ENCODE data around the gene TRIM71.

TRIM71 gene

DNA sequence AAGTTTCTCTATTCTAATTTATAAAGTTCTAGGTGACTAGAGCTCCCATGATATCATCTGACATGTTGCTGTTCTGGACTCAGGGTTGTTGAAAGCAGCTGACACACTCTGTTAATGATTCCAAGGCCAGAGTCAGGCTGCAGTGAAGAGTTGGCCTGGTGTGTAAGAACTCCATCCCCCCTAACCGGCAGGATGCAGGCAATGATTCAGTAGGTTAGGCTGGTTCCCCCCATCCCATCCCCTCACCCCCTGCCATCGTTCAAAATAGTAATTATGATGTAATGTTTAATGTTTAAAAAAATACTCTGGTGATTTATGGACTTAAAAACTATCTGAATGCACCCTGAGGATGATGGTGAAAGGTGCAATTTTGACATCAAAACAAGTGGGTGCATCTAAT is 4.6 kb upstream of the TRIM71 start:
- Histone ChIP-seq H3K4me3 (ENCODE audit: low read length) (no peak overlapping the region), H3K4me1 (ENCODE audit: control insufficient read depth, insufficient read depth, low read length) (no peaks in the 10 kb centered on the region), H3K9ac (ENCODE audit: low read length) (no peak overlapping the region), H3K27ac (ENCODE audit: low read depth, low read length) (no peak overlapping the region), H3K36me3 (ENCODE audit: control insufficient read depth, insufficient read depth, low read length) (no peaks in the 10 kb centered on the region), H3K27me3 (ENCODE audit: control insufficient read depth, insufficient read depth, low read length) (peaks cover 13% of the 10 kb centered on the region)

DNA sequence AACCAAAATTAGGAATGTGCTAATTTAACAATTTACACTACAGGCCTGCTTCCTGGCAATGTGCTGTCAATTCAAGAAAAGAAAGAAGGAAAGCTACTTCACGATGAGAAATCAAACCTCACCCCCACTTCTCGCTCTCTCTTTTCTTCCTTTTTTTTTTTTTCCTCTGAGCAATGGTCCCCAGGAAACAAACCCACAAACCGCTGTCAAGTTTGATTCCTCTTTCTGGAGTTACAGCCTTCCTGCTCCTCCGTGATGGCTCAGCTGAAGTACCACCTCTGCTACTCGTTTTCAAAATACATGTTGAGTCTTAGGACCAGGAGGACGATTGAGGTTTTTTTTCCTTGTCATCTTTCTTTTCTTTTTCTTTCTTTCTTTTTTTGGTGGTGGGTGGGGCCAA is 3.4 kb upstream of the TRIM71 start:
- Histone ChIP-seq H3K4me1 (ENCODE audit: control insufficient read depth, insufficient read depth, low read length) (no peaks in the 10 kb centered on the region), H3K4me3 (ENCODE audit: low read length) (no peak overlapping the region), H3K9ac (ENCODE audit: low read length) (no peak overlapping the region), H3K27ac (ENCODE audit: low read depth, low read length) (no peak overlapping the region), H3K36me3 (ENCODE audit: control insufficient read depth, insufficient read depth, low read length) (no peaks in the 10 kb centered on the region), H3K27me3 (ENCODE audit: control insufficient read depth, insufficient read depth, low read length) (peaks cover 25% of the 10 kb centered on the region)

DNA sequence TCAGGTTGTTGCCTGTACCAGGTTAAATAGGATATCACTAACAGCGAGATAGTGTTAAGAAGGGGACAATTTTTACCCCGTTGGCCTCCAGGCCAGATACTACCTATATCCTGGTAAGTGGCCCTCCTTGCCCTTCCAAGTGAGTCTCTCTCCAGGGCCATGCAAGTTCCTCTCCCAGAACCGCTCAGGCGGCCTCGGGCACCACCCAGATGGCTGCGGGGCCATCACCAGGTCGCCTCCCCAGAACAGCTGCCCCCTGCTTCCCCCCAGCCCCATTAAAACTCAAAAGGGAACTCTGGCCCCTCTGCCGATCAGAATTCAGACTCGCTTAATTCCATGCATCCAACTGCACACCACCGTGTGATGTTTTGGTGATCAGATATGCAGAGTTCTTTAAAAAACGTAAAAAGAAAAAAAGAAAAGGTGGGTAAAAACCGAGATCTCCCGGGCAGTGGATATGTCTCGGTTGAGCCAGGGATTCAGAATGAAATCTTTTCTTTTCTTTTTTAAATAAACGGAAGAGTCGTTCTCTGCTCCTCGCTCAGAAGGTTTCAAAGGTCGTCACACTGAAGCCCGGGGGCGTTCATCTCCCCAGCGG is 1.9 kb upstream of the TRIM71 start:
- Histone ChIP-seq H3K4me1 (ENCODE audit: control insufficient read depth, insufficient read depth, low read length) (no peaks in the 10 kb centered on the region), H3K9ac (ENCODE audit: low read length) (no peak overlapping the region), H3K4me3 (ENCODE audit: low read length) (no peak overlapping the region), H3K36me3 (ENCODE audit: control insufficient read depth, insufficient read depth, low read length) (no peaks in the 10 kb centered on the region), H3K27me3 (ENCODE audit: control insufficient read depth, insufficient read depth, low read length) (peaks cover 33% of the 10 kb centered on the region), H3K27ac (ENCODE audit: low read depth, low read length) (no peak overlapping the region)

DNA sequence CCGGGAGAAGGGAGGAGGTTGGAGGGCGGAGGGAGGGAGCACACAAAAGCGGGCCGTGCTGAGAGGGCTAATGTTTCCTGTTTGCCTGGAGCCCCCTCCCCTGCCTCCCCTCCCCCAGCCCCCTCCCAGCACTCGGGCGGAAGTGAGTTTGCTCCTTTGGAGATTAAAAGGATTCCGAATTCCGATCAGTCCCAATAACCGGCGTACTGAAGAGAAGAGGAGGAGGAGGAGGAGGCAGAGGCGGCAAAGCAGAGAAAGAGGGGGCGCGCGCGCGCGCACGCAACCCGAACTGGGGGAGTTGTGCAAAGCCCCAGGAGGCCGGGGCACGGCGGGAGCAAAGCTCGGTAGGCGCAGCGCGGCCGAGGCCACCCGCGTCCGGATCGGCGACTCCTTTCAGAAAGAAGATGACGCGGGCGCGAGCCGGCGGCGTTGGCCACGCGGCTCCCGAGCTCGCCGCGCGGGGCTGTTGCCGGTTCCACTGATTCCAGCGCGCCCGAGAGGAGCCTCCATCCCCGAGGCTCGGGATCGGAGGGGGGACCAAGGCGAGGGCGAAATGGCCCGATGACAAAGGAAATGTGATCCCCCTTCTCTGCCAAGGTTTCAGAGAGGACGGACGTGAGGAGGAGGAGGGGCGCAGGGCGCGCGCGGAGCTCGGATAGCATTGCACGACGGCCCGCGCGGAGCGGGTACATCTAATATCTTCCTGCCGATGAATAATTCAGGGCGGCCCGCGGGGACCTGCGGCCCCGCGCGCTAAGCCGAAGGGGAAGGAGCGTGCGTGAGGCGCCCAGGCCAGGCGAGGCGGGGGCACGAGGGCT is 1.1 kb upstream of the TRIM71 start:
- Histone ChIP-seq H3K36me3 (ENCODE audit: control insufficient read depth, insufficient read depth, low read length) (no peaks in the 10 kb centered on the region), H3K9ac (ENCODE audit: low read length) (no peak overlapping the region), H3K27ac (ENCODE audit: low read depth, low read length) (no peak overlapping the region), H3K4me1 (ENCODE audit: control insufficient read depth, insufficient read depth, low read length) (no peaks in the 10 kb centered on the region), H3K27me3 (ENCODE audit: control insufficient read depth, insufficient read depth, low read length) (peaks cover 33% of the 10 kb centered on the region), H3K4me3 (ENCODE audit: low read length) (peak overlapping the region; percentile 44)

DNA sequence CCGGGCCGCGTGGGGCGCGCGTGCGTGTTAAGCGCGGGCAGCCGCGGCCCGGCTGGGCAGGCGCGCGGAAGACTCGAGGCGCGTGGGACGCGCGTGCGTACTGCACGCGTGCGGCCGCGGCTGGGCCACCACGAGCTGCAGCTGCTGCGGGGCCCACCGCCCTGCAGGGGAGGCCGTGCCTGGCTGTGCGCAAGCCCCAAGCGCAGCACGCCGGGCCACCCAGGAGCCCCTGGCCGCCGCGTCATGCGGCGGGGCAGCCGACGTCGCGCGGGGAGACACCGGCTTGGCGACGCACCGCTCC is 590 bp upstream of the TRIM71 start:
- H3K4me3 ChIP-seq (ENCODE audit: low read length), result peak overlapping the region; percentile 44
- H3K4me1 ChIP-seq (ENCODE audit: control insufficient read depth, insufficient read depth, low read length), result no peaks in the 10 kb centered on the region
- H3K36me3 ChIP-seq (ENCODE audit: control insufficient read depth, insufficient read depth, low read length), result no peaks in the 10 kb centered on the region
- H3K27ac ChIP-seq (ENCODE audit: low read depth, low read length), result no peak overlapping the region
- peaks cover 38% of the 10 kb centered on the region for H3K27me3 ChIP-seq (ENCODE audit: control insufficient read depth, insufficient read depth, low read length)
- H3K9ac ChIP-seq (ENCODE audit: low read length), result no peak overlapping the region

DNA sequence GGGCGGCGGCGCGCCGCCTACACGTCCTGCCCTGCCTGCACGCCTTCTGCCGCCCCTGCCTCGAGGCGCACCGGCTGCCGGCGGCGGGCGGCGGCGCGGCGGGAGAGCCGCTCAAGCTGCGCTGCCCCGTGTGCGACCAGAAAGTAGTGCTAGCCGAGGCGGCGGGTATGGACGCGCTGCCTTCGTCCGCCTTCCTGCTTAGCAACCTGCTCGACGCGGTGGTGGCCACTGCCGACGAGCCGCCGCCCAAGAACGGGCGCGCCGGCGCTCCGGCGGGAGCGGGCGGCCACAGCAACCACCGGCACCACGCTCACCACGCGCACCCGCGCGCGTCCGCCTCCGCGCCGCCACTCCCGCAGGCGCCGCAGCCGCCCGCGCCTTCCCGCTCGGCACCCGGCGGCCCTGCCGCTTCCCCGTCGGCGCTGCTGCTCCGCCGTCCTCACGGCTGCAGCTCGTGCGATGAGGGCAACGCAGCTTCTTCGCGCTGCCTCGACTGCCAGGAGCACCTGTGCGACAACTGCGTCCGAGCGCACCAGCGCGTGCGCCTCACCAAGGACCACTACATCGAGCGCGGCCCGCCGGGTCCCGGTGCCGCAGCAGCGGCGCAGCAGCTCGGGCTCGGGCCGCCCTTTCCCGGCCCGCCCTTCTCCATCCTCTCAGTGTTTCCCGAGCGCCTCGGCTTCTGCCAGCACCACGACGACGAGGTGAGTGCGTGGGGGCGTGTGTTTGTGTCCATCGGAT is 602 bp downstream of the TRIM71 start:
- H3K27me3 ChIP-seq (ENCODE audit: control insufficient read depth, insufficient read depth, low read length), result peaks cover 40% of the 10 kb centered on the region
- no peak overlapping the region for H3K27ac ChIP-seq (ENCODE audit: low read depth, low read length)
- H3K9ac ChIP-seq (ENCODE audit: low read length), result no peak overlapping the region
- H3K4me3 ChIP-seq (ENCODE audit: low read length), result peak overlapping the region; percentile 21
- H3K36me3 ChIP-seq (ENCODE audit: control insufficient read depth, insufficient read depth, low read length), result no peaks in the 10 kb centered on the region
- no peaks in the 10 kb centered on the region for H3K4me1 ChIP-seq (ENCODE audit: control insufficient read depth, insufficient read depth, low read length)

DNA sequence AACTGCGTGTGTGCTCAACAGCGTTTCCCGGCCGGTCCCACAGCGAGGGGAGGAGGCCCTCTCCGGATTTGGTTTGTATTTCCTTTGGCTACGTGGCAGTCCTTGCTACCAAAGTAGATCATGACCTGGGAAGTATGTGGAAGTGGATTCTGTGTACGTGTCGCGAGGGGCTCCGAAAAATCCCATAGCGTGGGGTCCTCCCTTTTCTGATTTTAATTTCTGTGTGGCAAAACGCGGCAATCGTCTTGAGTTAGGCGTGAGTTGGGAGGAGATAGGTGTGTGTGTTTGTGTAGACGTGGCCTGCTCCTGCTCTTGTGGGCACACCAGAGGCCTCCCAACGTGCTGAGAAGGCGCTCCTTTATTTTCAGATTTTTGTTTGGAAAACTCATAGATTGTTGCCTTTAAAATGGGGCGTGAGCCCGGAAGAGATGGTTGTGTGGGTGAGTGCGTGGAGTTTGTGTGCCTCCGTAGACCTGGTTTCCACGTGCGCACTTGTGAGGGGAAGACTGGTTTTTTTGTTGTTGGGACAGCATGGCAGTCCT is 1.2 kb downstream of the TRIM71 start:
- peaks cover 40% of the 10 kb centered on the region for H3K27me3 ChIP-seq (ENCODE audit: control insufficient read depth, insufficient read depth, low read length)
- H3K36me3 ChIP-seq (ENCODE audit: control insufficient read depth, insufficient read depth, low read length), result no peaks in the 10 kb centered on the region
- no peak overlapping the region for H3K4me3 ChIP-seq (ENCODE audit: low read length)
- H3K4me1 ChIP-seq (ENCODE audit: control insufficient read depth, insufficient read depth, low read length), result no peaks in the 10 kb centered on the region
- no peak overlapping the region for H3K27ac ChIP-seq (ENCODE audit: low read depth, low read length)
- H3K9ac ChIP-seq (ENCODE audit: low read length), result no peak overlapping the region

DNA sequence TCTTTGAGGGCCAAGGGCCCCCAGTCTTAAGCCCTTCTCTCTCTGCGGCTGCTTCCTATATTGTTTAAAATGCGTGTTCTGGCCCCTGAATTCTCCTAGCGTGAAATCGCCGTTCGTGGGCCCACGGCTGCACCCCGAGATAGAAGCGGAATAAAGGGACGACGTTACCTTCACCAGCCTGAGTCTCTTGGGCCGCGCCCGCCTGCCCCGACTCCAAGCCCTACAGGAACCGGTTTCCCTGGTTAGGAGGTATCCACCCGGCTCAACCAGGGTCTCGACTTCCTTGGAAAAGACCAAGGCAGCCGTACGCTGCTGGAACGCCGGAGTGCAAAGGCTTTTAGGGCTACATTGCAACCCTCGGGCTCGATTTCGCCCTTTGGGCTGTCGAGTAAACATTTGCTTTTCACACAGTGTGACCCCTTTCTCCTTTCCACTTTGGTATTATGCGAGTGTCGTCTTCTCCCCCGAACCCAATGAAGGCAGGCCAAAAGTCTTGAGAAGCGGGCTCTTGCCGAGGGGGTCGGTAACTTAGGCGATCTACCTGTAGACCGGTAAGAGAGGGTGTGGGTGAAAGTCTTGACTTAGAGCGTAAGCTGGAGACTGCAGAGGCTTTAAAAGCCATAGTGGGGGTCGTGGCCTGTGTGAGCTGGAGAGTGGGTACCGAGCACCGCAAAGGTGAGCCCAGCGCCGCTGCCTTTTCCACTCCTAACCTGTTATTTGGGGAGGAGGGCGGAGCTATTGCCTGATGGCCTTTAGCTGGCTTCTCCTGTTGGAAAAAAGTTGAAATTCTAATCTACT is 2.0 kb downstream of the TRIM71 start:
- no peaks in the 10 kb centered on the region for H3K4me1 ChIP-seq (ENCODE audit: control insufficient read depth, insufficient read depth, low read length)
- H3K4me3 ChIP-seq (ENCODE audit: low read length), result no peak overlapping the region
- no peak overlapping the region for H3K27ac ChIP-seq (ENCODE audit: low read depth, low read length)
- no peak overlapping the region for H3K9ac ChIP-seq (ENCODE audit: low read length)
- no peaks in the 10 kb centered on the region for H3K36me3 ChIP-seq (ENCODE audit: control insufficient read depth, insufficient read depth, low read length)
- H3K27me3 ChIP-seq (ENCODE audit: control insufficient read depth, insufficient read depth, low read length), result peaks cover 40% of the 10 kb centered on the region

DNA sequence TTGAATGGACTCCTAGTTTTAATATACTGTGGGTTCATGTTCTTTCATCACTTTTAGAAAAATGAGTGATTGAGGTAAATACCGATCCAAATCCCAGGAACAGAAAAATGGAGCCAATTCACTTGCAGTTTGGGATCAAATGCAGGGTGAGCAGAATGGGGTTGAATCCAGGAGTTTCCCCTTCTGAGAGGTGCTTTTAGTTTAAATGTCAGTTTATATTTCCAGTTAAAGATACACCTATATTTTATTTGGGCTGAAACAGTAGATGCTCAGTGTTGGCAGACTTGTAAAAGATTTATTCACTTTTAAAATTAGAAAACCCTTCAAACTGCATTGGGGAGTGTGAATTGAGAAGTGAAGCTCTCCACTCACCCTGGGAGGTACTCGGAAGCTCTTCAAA is 2.6 kb downstream of the TRIM71 start:
- Histone ChIP-seq H3K9ac (ENCODE audit: low read length) (no peak overlapping the region), H3K36me3 (ENCODE audit: control insufficient read depth, insufficient read depth, low read length) (no peaks in the 10 kb centered on the region), H3K4me3 (ENCODE audit: low read length) (no peak overlapping the region), H3K27me3 (ENCODE audit: control insufficient read depth, insufficient read depth, low read length) (peaks cover 40% of the 10 kb centered on the region), H3K27ac (ENCODE audit: low read depth, low read length) (no peak overlapping the region), H3K4me1 (ENCODE audit: control insufficient read depth, insufficient read depth, low read length) (no peaks in the 10 kb centered on the region)

DNA sequence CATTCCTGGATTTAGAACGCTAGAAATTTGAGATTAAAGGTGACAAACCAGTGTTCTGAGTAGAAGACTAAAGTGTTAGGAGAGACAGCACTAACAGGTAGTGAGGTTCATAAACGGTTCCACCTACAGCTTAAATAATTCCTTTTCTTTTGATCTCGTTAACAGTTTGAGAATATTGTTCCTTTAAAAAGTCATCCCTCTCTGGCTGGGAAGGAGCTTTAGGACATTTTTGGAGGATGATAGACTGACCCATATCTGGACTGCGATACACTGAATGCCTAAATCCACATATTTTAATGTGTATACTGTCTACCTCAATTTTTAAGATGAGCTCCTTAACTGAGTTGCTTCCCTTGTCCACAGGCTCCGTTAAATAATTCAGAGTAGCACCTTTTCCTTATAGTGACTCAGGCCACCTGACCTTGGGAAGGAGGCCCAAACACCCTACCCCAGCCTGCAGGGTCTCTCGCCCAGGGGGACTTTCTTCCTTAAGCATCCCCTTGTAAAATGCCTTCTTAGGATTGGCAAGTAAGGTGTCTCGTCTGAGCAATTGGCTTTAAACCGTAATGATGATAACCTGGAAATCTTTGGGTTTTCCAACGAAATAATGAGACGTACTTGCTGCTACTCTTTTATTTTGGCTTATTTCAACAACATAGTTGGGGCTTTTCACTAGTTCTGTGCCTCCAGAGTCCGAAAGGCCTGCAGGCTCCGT is 3.3 kb downstream of the TRIM71 start:
- no peak overlapping the region for H3K4me3 ChIP-seq (ENCODE audit: low read length)
- H3K27ac ChIP-seq (ENCODE audit: low read depth, low read length), result no peak overlapping the region
- H3K9ac ChIP-seq (ENCODE audit: low read length), result no peak overlapping the region
- no peaks in the 10 kb centered on the region for H3K4me1 ChIP-seq (ENCODE audit: control insufficient read depth, insufficient read depth, low read length)
- no peaks in the 10 kb centered on the region for H3K36me3 ChIP-seq (ENCODE audit: control insufficient read depth, insufficient read depth, low read length)
- H3K27me3 ChIP-seq (ENCODE audit: control insufficient read depth, insufficient read depth, low read length), result peaks cover 40% of the 10 kb centered on the region

DNA sequence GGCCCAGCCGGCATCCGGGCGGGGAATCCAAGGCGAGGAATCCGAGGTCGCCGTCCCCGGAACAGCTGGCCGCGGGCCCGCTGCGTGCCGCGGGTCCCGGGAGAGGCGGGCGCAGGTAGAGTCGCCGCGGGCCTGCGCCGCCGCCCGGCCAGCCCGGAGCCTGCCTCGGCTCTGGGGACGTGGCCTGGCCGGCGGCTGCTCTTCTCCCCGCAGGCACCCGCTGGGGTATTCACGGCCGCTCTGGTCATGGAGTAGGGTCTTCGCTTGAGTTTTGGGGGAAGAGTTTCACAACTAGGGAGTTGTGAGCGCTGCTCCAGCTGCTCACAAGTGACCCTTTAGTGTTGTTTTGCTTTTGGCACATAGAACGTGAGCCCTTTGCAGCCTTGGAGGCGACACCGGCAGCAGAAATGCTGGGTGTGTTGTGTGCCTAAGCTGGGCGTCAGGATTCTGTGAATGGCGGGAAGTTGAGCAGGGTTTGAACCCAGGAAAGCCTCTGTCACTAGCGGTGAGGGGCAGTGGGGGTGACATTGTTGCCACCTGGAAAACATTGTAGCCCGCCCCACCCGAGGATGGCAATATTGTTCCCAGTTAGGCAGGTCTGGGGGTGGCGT is 4.0 kb downstream of the TRIM71 start:
- Histone ChIP-seq H3K27ac (ENCODE audit: low read depth, low read length) (no peak overlapping the region), H3K27me3 (ENCODE audit: control insufficient read depth, insufficient read depth, low read length) (peaks cover 37% of the 10 kb centered on the region), H3K4me3 (ENCODE audit: low read length) (no peak overlapping the region), H3K9ac (ENCODE audit: low read length) (no peak overlapping the region), H3K36me3 (ENCODE audit: control insufficient read depth, insufficient read depth, low read length) (no peaks in the 10 kb centered on the region), H3K4me1 (ENCODE audit: control insufficient read depth, insufficient read depth, low read length) (no peaks in the 10 kb centered on the region)
